Activated naive CD4-positive, alpha-beta T cell treated with Interleukin-2 at 50 U/mL for 16 hours (primary cell): ENCODE results near the gene KISS1R.
A peak's percentile ranks its signal among the peaks of the same experiment; 100 is the strongest.

Experiments used
- DNase-seq: peaks from one replicate; pipeline ENCODE4 v3.0.0-alpha.2; 2020

Gene KISS1R

DNA sequence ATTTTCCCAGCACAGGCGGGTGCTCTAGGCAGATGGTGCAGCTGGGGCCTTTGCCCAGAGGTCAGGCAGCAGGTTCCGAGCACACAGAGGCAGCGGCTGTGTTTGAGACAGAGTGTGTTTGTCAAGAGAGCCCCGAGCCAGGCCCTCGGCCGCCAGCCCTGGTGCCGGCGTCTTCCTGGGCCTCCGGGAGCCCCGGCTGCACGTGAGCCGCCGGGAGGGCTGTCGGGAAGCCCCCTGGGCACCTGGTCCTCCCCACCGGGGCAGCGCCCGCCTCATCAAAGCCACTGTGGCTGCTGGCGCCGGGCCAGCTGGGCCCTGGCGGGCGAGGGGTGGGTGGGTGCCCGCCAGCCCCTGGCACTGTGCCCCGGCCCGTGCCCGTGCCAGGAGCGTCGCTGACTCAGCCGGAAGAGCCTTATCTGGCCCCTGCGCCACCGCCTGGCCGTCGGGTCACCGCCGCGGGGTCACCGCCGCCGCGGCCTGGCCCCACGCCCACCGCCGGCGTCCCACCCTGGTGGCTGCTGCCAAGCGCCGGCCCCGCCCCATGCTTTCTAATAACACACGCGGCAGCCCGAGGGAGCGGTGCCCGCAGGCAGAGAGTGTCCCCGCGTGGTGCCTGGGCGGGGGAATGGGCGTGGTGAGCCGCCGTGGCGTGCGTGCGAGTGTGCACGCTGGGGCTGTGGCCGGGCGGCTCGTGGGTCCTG lies 23.6 kb downstream of the KISS1R start:
- DNase-seq, result peak; percentile 73

DNA sequence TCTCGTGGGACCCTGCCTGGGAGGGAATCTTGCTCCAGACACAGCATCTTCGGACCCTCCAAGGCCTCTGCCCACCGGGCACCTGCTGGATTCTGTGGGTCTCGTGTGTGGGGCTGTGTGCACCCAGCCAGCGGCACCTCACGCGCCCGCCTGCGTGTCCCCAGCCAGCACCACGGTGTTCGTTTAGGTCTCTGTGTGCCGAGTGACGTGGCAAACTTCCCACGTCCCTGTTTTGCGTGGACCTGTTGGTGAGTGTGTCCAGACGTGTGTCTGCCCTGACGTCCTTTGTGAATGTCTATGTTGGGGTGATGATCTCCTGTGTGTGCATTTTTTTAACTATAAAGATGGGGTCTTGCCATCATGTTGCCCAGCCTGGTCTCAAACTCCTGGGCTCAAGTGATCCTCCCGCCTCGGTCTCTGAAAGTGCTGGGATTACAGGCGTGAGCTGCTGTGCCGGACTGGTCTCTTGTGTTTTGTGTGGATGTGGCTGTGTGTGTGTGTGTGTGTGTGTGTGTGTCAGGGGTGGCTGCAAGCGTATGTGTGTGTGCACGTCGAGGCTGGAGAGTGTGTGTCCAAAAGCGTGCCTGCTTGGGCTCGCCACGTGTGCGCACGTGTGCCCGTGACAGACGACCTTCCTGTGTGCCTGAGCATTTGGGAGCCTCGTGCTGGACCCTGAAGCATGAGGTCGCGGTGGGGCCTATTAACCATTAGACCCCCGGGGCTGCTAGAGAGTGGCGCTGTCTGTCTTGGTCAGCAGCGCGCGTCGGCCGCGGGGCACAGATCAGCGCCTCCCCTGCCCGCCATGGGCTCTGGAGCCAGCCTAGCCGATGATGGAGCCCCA lies 24.4 kb downstream of the KISS1R start:
- DNase-seq, result no peak

DNA sequence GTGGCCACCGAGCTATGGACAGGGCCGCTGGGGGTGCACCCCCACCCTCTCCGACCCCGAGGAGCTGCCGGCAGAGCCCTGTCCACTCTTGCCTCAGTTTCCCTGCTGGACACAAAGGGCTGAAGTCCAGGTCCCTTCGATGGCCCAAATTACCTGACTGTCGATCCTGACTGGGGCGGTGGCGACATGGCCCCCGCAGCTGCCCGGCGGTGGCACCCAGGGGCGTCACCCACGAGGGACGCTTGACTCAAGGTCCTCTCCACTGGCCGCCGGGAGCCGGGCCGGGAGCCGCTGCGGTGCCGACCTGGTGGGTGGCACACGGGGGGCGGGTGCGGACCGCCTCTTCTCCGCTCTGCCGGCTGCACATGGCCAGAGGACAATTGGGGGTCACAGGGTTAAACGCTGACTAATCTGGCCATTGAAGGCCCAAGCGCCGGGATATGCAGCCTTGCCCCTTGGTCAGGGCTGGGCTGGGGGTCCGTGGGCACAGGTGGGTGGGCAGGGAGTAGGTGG lies 25.1 kb downstream of the KISS1R start:
- DNase-seq, result no peak

DNA sequence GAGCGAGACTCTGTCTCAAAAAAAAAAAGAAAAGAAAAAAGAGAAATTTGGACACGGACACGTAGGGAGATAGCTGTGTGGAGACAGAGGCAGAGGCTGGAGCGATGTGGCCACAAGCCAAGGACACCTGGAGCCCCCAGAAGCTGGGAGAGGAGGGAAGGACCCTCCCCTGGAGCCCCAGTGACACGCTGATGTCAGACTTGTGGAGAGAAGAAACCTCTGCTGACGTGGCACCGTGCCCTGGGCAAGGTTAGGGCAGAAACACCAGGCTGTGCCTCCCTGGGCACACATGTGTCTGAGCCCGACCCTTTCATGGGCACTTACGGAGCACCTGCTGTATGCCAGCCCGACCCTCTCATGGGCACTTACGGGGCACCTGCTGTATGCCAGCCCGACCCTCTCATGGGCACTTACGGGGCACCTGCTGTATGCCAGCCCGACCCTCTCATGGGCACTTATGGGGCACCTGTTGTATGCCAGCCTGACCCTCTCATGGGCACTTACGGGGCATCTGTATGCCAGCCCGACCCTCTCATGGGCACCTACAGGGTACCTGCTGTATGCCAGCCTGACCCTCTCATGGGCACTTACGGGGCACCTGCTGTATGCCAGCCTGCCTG lies 26.5 kb downstream of the KISS1R start:
- no peak for DNase-seq

DNA sequence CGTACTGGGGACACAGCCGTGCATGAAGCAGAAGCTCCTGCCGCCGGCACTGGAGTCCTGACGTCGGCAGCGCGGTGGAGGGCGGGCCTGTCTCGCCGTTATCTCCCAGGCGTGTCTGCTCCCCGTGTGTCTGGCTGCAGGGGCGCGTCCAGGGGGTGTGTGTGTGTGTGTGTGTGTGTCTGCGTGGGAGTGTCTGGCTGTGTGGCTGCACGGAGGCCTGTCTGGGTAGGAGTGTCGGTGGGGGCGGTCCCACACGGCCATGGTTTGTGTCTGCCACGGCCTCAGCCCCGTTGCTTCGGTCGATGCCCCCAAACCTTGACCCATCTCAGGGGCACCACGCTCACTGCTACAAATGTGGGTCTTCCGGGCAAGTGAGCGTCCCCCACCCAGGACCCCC lies 27.0 kb downstream of the KISS1R start:
- no peak for DNase-seq

DNA sequence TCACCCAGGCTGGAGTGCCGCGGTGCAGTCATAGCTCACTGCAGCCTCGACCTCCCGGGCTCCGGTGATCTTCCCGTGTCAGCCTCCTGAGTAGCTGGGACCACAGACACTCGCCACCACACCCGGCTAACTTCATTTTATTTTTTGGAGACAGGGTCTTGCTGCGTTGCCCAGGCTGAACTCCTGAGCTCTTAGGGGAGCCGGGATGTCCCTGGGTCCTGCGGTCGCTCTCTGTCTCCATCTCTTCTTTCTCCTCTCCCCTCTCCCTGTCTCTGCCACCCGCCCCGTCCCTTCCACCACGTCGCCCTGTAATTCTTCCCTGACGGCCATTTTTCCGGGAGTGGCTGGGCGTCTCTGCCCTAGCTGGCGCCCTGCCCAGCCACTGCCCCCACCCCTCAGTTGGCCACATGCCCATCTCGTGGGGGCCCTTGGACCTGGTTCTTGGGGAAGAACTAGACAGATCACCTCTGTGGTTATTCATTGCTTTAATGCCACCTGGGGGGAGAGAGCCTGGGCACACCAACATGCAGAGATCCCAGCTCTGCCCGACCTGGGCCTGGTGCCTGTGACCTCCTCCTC lies 27.6 kb downstream of the KISS1R start:
- no peak for DNase-seq

DNA sequence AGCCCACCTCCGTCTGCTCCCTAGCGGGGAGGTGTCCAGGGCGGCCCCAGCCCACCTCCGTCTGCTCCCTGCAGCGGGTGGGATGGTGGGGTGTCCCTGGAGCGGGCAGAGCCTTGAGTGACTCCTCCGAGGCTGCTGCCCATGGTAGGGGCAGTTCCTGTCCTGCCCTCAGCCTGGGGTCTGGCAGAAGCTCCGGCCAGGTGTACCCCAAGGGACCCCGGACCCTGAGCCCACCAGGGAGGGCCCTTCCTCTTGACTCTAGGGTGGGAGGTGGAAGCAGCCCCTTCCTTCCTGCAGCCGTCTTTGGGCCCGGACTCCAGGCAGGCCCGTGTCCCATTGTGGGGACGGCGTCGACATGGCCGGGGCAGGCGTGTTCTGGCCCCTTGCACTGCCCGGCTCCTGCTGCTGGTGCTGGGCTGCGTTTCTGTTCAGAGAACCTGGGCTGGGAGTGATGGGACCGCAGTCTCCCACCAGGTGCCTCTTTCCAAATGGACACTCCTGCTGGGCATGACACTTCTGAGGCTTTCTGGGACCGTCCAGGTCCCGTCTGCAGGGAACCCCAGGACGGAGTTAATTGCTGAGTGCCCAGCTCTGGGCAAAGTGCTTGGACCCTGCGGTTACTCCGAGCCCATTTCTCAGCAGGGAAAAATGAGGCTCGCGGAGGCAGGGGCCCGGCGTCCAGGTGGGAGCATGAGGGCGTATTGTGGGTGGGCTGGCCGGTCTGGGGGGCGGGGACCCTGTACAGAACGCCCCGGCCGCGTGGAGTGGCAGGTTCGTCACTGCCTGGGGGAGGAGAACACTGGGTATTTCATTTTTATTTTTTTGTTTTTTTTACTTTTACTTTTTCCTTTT lies 28.5 kb downstream of the KISS1R start:
- no peak for DNase-seq

DNA sequence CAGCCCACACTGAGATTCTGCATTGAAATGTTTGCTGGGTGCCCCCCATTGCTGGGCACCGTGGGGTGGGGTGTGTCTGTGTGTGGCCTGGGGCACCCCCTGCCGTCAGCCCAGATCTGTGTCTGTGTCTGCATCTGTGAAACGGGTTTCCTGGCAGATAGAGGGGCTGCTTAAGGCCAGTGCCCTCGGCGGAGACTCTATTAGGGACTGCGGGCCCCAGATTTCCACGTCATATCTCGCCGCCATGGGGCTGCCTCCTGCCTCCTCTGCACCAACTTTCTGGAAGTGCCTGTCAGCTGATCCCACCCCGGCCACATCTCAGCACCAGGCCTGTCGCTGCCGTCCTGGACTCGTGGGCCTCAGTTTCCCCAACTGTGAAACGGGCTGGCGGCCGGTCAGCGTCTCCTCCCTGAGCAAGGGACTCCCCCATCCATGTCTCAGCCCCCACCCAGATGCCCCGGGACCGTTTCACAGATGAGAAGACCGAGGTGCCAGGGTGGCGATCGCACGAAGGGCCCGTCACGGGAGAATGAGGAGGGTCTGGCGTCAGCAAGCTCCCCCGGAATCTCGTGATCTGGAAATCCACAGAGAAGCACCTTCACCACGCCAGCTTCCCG lies 30.1 kb downstream of the KISS1R start:
- no peak for DNase-seq

DNA sequence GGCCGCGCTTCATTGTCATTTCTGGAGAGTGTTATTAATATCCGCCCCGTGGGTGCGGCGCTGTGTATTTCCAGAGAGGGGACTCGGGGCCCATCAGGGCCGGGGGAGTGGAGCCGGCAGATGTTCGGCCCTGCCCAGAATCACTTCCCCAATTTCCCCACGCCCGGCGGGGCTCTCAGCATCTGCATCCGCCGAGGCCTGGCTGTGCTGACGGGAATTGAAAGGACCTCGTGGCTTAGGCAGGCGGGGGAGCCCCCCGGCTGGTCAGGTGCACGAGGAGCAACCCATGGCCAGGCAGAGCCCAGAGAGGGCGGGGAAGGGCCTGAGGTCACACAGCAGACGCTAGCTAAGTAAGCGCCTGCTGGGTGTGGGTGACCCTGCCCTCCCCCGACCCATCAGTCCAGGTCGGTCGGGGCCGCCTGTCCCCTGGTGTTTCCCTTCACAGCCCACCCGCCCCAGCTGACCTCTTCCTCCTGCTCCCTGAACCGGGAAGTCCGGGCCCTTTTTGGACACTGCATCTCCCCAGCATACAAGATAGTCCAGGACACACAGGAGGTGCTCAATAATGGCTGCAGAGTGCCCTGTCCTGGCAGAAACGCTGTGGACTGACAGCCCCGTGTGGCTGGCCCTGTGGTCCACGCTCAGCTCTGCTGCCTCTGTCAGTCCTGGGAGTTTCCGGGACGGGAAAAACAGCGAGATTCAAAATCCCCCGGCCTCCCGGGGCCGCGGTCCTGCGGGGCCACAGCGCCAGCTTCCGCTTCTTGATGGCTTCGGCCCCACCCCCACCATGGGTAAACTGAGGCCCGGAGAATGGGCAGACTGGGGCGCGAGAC lies 30.8 kb downstream of the KISS1R start:
- DNase-seq, result no peak

DNA sequence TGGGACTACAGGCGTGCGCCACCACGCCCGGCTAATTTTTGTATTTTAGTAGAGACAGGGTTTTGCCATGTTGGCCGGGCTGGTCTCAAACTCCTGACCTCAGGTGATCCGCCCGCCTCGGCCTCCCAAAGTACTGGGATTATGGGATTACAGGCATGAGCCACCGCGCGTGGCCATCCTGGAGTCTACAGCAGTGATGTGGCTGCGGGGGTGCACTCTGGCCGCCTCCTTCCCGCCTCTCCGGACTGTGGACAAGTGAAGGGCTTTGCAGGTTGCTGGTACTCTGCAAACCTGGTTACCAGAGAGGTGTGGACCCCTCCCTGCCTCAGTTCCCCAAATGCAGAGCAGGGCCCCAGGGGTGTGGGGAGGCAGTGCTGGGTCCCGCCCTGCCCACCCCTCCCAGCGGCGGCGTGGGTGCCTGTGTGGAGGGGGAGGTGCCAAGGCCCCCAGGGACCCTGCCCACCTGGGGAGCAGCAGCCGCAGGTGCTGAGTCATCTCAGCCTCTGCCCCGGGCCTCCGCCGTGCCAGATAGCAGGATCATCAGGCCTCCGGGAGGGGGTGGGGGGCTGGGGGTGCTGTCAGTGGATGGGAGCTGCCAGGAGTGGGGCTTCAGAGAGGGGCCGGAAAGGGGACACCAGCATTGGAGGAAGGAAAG lies 31.8 kb downstream of the KISS1R start:
- DNase-seq, result no peak

DNA sequence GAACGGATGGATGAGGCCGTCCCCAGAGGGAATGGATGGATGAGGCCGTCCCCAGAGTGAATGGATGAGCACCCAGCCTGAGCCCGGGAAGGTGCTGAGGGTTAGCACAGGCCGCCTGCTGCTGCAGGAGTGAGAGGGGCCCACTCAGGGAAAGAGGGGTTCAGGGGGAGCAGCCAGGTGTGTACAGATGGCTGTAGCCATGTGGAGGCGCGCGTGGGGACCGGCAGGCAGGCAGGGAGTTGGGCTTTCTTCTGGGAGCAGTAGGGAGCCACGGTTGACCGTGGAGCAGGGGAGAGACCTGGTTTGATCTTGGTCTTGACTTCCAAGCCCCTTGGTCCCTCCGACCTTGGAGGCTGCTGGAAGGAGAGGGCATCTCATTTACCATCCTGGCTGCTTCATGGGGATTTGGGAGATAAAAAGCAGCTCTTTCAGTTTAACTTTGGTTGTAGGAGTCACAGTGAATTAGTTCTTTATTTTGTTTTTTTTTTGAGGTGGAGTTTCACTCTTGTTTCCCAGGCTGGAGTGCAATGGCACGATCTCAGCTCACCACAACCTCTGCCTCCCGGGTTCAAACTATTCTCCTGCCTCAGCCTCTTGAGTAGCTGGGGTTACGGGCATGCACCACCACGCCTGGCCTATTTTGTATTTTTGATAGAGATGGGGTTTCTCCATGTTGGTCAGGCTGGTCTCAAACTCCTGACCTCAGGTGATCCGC lies 33.4 kb downstream of the KISS1R start:
- DNase-seq, result no peak

DNA sequence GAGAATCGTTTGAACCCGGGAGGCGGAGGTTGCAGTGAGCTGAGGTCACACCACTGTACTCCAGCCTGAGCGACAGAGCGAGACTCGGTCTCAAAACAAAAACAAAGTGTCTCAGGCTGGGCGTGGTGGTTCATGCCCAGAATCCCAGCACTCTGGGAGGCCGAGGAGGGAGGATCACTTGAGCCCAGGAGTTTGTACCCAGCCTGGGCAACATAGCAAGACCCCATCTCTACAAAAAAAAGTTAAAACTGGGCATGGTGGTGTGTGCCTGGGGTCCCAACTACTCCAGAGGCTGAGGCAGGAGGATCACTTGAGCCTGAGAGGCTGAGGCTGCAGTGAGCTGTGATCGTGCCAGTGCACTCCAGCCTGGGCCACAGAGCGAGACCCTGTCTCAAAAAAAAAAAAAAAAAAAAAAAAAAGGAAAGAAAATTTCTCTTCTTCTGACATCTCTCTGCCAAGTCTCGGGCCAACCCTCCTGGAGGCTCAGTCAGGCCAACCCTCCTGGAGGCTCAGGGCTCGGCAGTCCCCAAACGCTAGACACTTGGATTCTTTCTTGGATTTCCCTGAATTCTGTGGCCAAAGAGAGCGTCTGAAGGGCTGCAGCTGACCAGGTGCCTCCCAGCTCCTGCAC lies 35.0 kb downstream of the KISS1R start:
- no peak for DNase-seq

DNA sequence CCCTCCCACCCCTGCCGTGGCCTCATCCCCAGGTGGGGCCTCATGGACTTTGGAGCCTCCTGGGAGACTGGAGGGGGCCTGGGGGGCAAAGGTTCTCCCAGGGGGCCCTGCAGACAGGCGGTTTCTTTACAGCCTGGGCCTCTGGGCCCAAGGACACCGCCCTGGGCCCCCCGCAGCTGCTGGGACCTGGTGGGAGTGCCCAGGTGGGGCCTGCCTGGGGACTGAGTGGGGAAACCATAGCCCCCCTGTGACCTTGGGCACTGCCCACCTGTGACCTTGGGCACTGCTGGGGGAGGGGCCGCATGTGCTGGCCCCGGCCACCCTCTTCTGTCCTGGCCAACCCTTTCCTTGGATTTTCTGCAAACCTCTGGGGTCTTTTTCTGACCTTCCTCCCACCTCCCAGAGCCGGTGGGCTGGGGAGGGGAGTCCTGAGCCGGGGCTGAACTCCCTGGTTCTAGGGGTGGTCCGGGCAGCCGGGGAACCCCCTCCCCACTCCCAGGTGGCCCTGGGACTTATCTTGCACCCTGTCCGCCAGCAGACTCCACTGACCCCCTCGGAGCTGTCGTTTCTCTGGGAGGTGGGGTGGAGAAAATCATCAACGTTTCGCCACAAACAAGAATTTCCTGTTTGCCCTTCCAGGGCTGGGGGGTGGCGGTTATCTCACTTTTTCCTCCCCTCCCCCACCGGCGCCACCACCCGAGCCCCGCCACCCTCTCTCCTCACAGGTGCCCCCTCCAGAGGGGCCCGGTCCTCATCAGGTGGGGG lies 35.7 kb downstream of the KISS1R start:
- DNase-seq, result no peak

DNA sequence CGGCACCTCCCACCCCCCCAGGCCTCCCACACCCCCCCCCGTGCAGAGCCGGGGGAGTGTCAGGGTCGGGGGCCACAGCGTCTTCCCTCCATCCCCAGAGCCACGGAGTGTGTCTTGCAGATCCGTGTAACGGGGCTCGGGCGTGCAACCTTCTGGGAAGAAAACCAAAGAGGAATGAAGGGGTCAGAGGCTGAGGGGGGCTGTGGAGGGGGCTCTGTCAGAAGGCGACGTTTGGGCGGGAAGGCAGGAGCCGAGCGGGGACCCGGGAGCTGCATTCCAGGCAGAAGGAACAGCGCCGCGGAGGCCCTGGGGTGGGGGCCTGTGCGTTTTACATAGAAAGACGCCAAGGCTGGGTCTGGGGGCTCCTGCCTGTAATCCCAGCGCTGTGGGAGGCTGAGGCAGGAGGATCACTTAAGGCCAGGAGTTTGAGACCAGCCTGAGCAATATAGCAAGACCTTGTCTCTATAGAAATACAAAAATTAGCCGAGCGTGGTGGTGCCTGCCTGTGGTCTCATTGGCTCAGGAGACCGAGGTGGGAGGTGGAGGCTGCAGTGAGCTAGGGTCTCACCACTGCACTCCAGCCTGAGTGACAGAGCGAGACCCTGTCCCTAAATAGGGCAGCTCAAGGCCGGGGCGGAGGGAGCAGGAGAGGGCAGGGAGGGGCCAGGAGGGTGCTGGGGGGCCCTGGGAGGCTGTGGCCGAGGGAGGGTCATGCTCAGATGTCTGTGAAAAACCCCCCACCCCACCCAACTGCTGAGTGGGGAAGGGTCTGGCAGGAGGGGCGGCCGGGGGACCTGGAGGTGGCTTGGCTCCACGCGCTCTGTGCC lies 36.5 kb downstream of the KISS1R start:
- no peak for DNase-seq

DNA sequence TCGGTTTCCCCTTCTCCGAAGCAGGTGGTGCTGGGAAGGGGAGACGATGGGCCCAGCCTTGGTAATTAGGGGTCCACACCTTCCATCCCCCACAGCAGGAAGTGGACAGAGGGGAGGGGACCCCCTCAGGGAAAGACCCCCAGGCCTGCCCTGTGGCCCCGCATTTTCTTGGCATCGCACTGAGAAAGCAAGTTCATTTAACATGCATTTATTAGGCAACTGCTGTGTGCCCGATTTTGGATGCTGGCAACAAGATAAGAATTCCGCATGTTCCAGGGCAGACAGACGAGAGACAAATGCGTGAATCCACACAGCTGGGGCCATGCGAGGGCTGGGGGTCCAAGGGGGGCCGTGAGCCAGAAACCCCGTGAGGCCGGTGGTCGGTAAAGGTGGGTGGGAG lies 37.1 kb downstream of the KISS1R start:
- no peak for DNase-seq

DNA sequence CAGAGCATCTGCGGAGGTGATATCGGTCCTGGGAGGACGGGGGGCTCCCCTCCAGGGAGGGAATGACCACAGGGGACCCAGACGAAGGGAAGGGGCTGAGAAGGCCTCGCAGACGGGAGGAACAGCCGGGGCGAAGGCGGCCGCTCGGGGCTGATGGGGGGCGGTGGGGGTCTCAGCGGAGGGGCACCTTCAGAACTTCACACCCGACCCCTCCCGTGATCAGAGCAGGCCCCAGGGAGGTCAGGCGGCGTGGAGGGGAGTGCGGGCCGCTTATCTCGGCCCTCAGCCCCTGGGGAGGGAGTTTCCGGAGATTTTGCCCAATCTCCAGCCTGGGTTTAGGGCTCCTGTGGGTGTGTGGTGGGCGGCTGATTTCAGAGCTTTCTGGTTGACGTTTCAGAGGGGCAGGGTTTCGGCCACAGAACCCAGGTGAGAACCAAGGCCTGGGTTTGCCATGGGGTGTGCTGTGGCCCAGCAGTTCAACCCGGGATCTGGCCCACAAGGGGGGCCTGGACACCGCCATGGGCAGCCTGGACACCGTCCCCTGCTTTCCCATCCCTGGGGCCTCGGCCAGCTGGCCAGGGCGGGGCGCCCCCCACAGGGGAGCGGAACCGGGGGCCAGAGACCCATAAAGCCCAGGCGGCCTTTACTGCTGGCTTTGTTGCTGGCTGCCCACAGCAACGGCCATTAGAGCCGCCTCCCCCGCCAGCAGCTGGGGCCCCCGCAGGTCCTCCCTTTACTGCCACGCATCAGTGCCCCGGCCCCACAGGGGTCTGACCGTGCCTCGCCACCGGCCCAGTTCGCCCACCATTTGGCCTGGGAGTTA lies 37.8 kb downstream of the KISS1R start:
- DNase-seq, result no peak
